HuH-7.5 (cell line): ENCODE data around the gene RARRES2.

Experiments
- DNase-seq: peaks from one replicate; pipeline ENCODE4 v3.0.0; 2011; ENCODE audit warnings: low spot score

Gene RARRES2

DNA sequence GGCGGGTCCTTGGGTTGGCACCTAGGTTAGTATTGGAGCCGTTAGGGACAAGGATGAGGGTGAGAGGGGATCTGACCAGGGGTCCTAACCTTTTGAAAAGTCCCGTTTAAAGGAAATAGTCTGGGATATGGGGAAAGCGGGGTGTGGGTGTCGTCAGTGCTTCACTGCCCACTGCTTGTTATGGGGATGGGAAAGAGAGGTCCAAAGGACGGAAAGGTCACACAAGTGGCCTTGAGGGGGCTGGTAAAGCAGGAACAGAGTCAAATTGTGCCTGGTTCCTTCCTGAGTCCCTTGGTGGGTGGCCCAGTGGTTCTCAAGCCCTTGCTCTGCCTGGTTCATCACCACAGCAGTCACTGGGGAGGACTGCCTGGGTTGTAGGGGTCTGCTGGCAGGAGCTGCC is 35.1 kb upstream of the RARRES2 start:
- no peak for DNase-seq

DNA sequence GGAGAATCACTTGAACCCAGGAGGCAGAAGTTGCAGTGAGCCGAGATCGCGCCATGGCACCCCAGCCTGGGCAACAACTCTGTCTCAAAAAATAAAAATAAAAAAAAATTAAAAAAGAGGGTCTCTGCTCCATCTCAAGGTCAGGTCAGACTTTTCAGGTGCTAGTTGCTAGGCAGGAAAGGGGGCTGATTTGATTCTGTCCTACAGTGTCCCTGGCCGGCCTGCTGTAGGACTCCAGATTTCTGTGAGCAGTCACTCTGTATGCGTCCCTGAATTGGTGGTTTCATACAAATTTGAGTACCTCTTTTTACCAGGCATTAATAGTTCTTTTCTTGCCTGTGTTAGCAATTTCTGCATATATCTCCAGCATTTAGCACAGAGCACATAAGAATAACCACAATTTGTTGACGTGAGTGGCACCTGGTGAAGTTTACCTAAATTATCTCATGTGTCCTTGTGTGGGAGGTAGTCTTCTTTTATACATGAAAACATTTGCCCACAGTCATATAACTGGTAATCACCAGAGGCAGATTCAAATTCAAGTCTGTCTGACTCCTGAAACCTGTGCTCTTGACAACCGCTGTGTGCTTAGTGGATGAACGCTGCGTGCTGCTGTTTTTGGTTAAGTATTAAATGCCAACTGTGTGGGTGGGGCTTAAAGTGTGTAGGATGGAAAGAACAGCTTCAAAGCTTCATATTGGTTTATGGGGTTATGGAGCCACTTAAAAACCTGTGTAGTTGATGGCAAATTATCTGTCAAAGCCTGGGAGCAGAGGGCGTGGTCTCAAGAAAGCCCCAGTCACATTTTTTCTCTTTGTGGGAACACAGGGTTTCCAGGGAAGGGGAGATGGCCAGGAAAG is 34.5 kb upstream of the RARRES2 start:
- no peak for DNase-seq

DNA sequence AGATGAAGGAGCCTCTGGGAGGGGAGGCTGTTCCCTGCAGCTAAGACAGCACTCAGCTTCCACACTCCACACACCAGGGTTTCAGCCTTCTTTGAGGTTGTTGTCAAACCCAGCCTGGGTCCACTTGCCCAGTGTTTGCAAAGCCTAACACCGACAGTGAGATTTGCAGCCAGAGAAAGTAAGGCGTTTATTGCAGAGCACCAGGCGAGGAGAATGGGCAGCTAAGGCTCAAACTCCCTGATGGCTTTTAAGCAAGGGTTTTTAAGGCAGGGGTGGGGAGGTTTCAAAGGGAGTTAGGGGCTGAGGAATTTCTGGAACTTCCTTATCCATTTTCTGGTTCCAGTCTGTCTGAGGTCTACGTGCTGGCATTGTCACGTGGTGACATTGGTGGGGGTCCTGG is 33.0 kb upstream of the RARRES2 start:
- no peak for DNase-seq

DNA sequence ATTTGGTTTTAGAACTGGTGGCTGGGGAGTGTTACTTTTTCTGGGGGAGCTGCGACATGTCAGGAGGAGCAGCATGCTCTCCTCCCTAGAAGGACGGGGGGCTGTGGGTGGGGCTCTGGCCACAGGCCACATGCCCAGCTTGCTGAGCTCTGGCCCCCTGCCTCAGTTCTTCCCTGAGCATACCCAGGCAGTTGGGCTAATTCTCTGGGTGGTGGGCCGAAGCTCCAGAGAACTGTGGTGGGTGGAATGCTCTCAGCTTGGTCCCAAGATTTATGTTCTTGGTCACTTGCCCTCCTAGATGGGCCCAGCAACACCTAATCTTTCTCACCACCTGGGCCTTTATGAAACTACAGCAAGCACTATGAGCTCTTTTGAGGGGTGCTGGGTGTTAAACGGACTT is 32.6 kb upstream of the RARRES2 start:
- DNase-seq, result no peak

DNA sequence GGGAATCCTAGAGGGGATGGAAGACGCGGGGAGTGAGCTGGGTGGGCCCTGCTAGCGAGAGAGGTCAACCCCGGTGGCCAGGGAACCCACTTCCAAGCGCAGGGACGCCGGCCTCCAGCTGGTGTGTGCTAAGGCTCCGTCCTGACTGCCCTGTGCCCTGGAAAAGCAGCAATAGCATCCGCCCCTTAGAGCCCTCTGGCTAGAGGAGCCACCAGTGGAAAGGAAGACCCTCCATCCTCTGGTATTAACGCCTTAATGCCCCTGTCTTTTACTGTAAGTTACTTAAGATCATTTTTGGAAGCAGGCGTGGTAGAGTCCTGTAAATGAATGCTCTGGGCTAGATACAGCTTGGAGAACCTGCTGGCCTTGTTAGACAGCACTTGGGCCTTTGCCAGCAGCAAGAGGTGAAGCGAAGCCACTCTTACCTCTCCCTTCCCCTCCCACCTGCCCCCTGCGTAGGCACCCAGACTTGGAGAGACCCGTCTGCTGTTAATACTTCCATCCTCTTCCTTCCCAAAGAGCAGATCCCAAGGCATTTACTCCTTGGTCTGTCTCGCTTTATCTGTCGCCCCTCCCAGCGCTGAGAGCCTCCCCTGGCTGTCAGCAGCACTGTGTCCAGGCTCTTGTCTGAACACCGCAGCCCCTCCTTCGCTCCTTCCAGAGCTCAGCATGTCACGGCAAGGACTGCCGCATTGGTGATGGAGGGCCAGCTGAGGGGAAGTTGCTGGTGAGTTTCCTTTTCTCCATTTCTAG is 31.8 kb upstream of the RARRES2 start:
- no peak for DNase-seq

DNA sequence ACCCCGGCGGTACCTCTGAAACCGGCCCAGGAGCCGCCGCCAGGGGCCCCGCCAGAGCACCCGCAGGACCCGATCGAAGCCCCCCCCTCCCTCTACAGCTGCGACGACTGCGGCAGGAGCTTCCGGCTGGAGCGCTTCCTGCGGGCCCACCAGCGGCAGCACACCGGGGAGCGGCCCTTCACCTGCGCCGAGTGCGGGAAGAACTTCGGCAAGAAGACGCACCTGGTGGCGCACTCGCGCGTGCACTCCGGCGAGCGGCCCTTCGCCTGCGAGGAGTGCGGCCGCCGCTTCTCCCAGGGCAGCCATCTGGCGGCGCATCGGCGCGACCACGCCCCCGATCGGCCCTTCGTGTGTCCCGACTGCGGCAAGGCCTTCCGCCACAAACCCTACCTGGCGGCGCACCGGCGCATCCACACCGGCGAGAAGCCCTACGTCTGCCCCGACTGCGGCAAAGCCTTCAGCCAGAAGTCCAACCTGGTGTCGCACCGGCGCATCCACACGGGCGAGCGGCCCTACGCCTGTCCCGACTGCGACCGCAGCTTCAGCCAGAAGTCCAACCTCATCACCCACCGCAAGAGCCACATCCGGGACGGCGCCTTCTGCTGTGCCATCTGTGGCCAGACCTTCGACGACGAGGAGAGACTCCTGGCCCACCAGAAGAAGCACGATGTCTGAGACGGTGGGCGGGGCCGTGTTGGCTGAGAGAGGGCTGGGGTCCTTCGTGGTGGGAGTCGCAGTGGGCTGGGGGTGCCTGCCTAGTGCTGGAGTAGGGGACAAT is 31.0 kb upstream of the RARRES2 start:
- DNase-seq, result no peak

DNA sequence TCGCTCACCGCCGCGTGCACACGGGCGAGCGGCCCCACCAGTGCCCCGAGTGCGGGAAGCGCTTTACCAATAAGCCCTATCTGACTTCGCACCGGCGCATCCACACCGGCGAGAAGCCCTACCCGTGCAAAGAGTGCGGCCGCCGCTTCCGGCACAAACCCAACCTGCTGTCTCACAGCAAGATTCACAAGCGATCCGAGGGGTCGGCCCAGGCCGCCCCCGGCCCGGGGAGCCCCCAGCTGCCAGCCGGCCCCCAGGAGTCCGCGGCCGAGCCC is 30.5 kb upstream of the RARRES2 start:
- no peak for DNase-seq

DNA sequence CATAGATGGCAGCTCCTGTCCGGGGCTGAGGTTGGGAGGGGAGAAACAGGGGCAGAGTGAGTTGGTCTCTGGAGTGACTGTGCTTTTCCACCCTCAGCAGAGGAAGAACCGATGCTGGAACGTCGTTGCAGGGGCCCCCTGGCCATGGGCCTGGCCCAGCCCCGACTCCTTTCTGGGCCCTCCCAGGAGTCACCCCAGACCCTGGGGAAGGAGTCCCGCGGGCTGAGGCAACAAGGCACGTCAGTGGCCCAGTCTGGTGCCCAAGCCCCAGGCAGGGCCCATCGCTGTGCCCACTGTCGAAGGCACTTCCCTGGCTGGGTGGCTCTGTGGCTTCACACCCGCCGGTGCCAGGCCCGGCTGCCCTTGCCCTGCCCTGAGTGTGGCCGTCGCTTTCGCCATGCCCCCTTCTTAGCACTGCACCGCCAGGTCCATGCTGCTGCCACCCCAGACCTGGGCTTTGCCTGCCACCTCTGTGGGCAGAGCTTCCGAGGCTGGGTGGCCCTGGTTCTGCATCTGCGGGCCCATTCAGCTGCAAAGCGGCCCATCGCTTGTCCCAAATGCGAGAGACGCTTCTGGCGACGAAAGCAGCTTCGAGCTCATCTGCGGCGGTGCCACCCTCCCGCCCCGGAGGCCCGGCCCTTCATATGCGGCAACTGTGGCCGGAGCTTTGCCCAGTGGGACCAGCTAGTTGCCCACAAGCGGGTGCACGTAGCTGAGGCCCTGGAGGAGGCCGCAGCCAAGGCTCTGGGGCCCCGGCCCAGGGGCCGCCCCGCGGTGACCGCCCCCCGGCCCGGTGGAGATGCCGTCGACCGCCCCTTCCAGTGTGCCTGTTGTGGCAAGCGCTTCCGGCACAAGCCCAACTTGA is 29.9 kb upstream of the RARRES2 start:
- DNase-seq, result no peak

DNA sequence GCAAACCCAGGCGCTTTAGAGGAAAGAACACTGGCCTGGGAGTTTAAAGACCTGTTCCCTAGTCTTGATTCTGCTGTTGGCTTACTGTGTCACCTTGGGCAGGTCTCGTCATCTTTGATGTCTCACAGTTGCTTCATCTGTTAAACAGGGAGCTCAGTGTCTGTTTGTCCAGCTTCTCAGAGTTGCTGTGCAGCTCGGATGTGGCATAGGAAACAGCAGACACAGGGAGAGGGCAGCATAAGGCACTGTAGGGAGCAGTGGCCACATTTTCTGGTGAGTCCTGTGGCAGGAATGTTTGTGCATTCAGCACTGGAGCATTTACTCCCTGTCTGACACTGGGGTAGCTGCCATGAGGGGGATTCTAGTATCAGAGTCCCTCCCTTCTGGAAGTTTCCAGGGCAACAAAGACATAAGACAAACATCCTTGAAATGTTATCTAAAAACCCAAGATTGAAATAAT is 29.2 kb upstream of the RARRES2 start:
- DNase-seq, result no peak

DNA sequence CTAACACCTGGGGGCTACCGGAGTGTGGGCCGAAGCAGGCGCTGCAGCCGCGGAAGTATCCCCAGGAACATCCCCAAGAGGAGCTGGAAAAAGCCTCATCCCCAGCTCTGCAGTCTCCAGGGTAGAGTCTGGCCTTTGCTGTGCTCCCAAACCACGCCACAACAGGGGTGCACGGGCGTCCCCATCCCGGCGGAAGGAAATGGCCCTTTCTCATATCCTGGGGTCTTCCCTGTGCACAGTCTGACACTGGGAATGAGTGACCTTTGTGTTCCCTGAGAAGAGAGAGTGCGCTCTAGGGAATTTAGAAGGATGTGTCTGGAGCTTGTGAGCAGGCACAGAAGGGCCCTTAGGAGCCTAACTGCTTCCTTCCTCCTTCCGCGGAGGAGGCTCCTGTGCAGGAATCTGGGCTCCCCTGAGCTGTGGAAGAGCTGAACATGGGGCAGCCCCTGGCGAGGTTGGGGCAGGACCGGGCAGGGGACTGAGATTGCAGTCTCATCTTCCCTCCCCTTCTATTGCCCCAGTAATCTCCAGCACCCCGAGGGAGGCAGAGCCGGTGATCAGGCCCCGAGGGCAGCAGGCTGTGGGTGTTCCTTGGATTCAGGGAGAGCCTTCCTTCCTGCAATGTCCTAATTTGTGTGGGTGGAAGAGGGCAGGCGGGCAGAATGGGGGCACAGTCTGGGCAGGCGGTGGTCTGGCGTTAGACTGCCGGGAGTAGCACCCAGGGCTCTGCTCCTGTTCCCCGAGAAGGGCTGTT is 28.5 kb upstream of the RARRES2 start:
- no peak for DNase-seq

DNA sequence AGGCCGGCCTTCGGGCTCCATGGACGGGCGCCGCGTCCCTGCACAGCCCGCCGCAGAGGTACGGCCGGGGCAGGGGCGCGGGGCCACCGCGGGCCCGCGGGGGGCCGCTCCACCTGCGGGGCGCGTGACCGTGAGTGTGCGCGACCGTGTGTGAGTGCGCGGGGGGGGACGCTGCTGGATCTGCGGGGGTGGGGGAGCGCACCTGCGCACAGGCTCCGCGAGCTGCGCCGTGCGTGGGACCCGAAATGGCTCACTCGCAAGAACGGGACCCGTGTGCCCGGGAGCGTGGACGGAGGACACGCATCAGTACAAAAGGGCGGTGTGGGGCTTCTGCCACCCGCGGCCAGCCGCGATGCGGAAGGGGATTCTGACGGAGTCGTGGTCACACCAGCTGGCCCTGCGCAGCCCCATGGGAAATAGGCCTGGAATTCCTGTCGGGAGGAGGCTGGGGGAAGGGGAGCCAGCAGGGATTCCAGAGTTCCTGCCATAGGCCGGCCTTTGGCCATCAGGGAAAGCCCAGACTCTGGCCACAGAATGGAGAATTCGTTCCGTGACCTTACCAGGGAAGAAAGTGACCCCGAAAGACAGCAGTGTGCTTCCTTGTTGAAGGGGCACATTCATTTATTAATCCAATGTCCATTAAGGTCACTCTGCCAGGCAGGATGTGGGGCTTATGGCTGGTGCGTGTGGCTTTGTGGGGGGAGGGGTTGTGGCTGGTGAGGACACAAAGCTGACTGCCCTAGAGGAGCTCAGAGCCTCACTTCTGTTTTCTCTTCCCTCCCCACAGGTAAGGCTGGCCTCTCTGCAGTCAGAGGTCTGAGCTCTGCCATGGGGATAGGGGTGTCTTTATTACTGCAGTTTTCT is 27.7 kb upstream of the RARRES2 start:
- peak; percentile 89 for DNase-seq

DNA sequence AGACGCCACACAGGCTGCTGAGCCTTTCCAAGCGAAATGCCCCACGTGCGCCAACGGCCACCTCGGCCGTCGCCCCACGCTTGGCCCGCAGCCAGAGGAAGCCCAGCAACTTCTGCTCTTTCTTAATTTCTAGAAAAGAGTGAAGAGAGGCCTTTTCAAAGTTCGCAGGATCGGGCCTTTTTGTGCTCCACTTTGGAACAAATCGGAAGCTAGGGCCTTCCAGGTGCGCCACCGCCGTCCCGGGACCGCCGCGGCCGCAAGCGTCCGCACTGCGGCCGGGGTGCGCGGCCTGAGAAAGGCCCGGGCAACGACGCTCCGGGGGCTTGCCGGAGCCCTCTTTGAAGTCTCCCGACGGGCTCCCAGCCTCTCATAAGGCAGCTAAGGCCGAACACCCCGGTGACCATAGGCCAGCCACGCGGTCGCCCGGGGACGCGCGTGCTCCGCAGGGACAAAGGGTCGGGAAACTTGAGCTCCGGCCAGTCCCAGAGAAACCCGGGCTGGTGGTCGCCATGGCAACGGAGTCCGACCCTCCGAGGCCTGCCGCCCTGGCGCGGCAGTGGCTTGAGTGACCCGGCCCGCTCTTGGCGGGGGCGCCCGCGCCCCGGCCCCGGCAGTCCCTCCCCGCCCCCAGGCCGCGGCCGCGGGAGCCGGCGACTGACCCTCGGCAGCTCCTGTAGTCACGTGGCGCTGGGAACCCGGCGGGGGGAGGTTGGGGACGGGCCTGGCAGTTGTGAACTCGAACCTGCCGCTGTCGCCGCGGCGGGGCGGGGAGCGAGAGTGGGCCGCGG is 26.9 kb upstream of the RARRES2 start, which contains the start of gene REPIN1:
Gene REPIN1 (plus strand): TSS at position 727 of the 788 bp plus-strand sequence. CDS start 890 bp downstream, outside the sequence.
- DNase-seq, result peak; percentile 92

DNA sequence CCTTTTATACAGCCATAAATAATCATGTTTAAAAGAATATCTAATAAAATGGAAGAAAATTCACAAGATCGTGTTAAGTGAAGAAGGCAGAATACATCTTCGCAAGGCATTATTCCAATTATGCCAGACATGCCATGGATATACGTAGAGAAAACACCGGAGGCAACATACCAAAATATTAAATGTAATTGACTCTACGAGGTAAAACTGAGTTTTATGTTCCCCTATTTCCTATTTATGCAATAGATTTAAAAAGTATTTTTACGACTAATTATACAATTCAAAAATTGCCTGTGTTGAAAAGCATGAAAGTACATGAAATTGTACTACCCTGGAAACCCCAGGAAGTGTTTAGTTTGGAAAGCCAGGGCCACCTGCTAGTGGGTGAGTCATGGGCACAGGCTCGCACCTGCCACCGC is 26.3 kb upstream of the RARRES2 start:
- peak; percentile 84 for DNase-seq

DNA sequence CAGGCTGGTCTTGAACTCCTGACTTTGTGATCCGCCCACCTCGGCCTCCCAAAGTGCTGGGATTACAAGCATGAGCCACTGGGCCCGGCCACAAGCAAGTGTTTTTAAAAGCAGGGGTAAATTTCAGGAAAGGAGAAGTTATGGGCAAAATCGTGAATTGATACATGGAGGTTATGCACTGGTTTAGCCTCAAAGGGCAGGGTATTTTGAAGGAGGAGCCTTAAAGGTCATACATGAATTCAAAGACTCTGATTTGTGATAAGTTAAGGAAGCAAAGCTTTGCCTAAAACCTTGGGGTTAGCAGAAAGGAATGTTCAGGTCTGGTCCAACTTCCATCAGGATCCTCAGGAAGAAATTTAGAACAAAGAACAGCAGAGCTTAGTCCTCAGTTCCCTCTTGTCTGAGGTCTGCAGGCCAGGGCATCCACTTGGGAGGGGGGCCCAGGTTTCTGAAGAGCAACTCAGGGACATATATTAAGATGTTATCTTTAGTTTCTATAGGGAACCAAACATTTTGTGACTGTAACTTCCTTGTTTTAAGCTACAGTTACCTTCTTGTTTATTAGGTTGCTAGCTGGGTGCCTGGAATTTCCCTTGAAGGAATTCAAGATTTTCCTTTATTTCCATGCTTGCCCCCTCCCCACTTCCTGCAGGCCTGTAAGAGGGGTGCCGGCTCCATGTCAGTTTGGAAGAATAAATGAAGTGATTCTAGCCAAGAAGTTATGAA is 24.4 kb upstream of the RARRES2 start:
- no peak for DNase-seq

DNA sequence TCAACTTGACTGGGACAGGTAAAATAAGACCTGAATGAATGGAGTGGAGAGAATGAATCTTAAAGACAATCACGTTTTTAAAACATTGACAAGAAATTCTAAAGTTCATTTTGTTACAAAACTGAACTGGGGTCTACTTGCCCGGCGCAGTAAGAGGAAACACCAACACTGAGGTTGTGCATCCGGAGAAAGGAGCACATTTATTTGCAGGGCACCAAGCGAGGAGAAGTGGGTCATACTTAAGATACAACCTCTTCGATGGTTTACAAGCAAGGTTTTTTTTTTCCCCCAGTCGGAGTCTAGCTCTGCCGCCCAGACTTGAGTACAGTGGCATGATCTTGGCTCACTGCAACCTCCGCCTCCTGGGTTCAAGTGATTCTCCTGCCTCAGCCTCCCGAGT is 23.8 kb upstream of the RARRES2 start:
- no peak for DNase-seq

DNA sequence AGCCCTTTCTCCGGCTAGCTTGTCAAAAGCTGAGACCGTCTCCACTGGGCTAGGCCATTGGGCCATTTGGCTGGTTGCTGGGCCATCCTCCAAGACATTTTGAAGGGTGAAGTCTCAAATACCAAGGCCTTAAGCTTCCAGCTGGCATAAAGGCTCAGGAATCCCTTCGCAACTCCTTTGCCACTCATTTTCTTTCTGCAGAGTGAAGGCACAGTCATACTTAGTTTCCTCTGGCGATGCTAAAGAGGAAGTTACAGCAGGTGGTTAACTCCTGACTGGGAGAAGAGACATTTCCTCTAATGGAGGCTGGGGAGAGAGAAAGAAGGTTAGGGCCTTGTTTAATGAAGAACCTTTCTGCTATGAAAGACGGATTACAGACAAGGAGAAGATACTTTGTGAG is 22.4 kb upstream of the RARRES2 start:
- DNase-seq, result no peak

DNA sequence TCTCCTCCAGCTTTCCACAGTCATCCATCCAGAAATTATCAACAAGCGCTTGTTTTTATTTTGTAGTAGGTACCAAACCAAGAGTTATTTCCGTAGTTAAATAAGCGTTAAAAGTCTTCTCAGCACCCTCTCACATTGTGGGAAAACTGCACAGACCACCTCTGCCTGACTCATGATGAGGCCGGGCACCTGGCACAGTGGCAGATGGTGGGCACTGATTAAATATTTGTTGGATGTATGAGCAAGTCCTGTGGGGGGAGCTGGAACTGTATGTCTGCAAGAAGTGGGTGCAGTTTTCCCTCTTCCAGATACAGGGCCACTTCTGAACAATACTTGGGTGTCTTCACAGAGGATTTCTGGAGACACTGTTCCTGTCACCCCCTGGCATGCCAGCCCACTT is 21.9 kb upstream of the RARRES2 start:
- no peak for DNase-seq

DNA sequence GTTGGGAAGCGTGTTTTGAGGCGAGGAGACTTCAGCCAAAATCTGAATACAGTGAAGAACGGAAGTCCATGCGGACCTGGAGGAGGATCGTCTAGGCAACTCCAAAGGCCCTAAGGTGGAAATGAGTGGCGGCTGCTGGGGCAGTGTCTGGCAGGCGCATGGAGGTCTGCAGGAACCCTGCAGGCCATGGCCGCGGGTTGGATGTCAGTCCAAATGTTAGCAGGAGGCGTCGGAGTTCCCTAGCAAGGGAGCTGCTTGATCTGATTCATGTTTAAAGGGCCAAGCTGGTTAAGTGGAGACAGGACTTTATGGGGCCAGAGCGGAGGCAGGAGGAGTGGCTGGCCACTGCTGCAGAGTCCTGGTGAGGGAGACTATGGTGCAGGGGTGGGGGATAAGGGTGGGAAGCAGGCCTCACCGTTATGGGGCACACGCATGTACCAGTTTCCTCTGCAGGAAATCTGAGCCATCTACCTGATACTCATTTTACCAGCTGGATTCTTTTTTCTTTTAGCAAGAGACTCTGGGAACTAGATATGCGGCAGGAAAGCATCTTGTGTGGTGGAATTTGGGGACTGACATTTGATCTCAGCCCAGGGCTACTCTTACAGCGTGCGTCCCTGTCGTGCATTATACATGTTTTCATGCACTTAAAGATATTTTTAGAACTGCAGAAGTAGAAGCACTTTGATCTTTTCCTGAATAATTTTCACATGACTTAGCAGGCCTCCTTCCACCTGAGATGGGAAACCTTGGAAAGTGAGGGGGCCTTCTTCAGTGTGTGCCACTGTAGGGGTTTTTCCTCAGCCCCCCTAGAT is 20.6 kb upstream of the RARRES2 start:
- no peak for DNase-seq
